ENCODE measurements around the gene DDIAS. TPM values are rescaled to one million over a fixed set of nuclear protein-coding genes. Genes with fewer than 3 reads are reported as not detected.

DDIAS gene
- total and polyA plus RNA-seq, 10 of the 15 experiments (the other 5 are each of a cell fraction or from before 2014, with no cell fraction given): 6.9 to 27.8 (median 12.9) TPM

DNA sequence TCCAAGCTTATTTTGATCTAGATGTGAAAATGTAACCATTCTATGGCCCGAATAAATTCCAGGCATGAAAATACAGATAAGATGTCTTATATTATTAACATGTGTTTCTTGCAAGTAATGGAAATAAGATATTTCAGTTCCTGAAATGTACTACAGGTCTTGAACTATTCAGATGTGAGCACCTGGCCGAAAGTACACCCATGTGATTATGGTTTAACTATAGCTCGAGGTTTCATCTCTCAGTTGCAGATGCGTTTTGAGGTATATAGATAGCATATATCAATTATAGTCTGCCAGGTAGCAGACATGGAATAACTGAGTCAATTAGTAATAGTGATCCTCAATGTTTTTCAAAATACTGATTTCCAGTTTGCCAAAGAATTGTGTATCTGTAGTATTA is 68.3 kb downstream of the DDIAS start (continued):
- TF ChIP-seq BCL11A (IDR thresholded peaks at IDR 0.05; ENCODE audit: low read depth, low read length) (peak; percentile 85), SMAD1 (IDR thresholded peaks at IDR 0.05; ENCODE audit: low read depth, partially characterized antibody) (no peak), CREB1 (IDR thresholded peaks at IDR 0.05; ENCODE audit: low read depth) (0 out of 2 replicates have a peak, but pooled peaks have one; percentile 14), CHD1 (IDR thresholded peaks at IDR 0.05; ENCODE audit: low read depth, low read length) (no peak), ZNF384 (IDR thresholded peaks at IDR 0.05; ENCODE audit: borderline replicate concordance, low read depth, low read length) (peak; percentile 10; the same call in 1 of the 2 replicates), NR2F1 (conservative IDR thresholded peaks at IDR 0.05) (peak; percentile 89), IKZF2 (IDR thresholded peaks at IDR 0.05) (peak; percentile 83 to 89; a peak in 3 of 4 replicates), MTA3 (IDR thresholded peaks at IDR 0.05; ENCODE audit: borderline replicate concordance, low read length) (no peak; the same call in 1 of the 2 replicates), POU2F2 (IDR thresholded peaks at IDR 0.05; ENCODE audit: borderline replicate concordance, low read depth, low read length) (peak; percentile 80; the same call in 2 of the 3 replicates), ATF7 (IDR thresholded peaks at IDR 0.05; ENCODE audit: low read depth) (peak; percentile 92), JUND (IDR thresholded peaks at IDR 0.05; ENCODE audit: low read depth, low read length) (peak; percentile 40; the same call in 1 of the 2 replicates), MTA2 (IDR thresholded peaks at IDR 0.05; ENCODE audit: low read depth) (peak; percentile 96), CEBPB (IDR thresholded peaks at IDR 0.05; ENCODE audit: borderline replicate concordance in 1 of 2, low read depth in 2 of 2, low read length in 2 of 2) (0 out of 4 replicates have a peak, but pooled peaks of 1 of the 2 experiments have one; percentile 57), TCF3 (IDR thresholded peaks at IDR 0.05; ENCODE audit: borderline replicate concordance, insufficient read depth, low read depth, low read length) (peak; percentile 90; the same call in 1 of the 2 replicates), HCFC1 (IDR thresholded peaks at IDR 0.05; ENCODE audit: low read length) (no peak), IKZF1 (conservative IDR thresholded peaks at IDR 0.05) (peak; percentile 81), NR2C2 (IDR thresholded peaks at IDR 0.05; ENCODE audit: borderline replicate concordance, control insufficient read depth, insufficient read length, low read depth) (no peak), GATAD2B (conservative IDR thresholded peaks at IDR 0.05; ENCODE audit: low read depth) (no peak), BMI1 (IDR thresholded peaks at IDR 0.05; ENCODE audit: borderline replicate concordance) (peak; percentile 56; the same call in 1 of the 2 replicates), NFYB (IDR thresholded peaks at IDR 0.05; ENCODE audit: insufficient read depth, low read depth, low read length) (no peak), EGR1 (IDR thresholded peaks at IDR 0.05; ENCODE audit: borderline replicate concordance in 1 of 2, low read depth in 2 of 2, low read length in 2 of 2) (no peak), PAX5 (IDR thresholded peaks at IDR 0.05; ENCODE audit: borderline replicate concordance, low read depth, low read length) (peak; percentile 43; the same call in 1 of the 2 replicates), TBL1XR1 (IDR thresholded peaks at IDR 0.05; ENCODE audit: low read depth, low read length) (peak; percentile 90; the same call in 1 of the 2 replicates)
- TF ChIP-seq, protein P1, sequence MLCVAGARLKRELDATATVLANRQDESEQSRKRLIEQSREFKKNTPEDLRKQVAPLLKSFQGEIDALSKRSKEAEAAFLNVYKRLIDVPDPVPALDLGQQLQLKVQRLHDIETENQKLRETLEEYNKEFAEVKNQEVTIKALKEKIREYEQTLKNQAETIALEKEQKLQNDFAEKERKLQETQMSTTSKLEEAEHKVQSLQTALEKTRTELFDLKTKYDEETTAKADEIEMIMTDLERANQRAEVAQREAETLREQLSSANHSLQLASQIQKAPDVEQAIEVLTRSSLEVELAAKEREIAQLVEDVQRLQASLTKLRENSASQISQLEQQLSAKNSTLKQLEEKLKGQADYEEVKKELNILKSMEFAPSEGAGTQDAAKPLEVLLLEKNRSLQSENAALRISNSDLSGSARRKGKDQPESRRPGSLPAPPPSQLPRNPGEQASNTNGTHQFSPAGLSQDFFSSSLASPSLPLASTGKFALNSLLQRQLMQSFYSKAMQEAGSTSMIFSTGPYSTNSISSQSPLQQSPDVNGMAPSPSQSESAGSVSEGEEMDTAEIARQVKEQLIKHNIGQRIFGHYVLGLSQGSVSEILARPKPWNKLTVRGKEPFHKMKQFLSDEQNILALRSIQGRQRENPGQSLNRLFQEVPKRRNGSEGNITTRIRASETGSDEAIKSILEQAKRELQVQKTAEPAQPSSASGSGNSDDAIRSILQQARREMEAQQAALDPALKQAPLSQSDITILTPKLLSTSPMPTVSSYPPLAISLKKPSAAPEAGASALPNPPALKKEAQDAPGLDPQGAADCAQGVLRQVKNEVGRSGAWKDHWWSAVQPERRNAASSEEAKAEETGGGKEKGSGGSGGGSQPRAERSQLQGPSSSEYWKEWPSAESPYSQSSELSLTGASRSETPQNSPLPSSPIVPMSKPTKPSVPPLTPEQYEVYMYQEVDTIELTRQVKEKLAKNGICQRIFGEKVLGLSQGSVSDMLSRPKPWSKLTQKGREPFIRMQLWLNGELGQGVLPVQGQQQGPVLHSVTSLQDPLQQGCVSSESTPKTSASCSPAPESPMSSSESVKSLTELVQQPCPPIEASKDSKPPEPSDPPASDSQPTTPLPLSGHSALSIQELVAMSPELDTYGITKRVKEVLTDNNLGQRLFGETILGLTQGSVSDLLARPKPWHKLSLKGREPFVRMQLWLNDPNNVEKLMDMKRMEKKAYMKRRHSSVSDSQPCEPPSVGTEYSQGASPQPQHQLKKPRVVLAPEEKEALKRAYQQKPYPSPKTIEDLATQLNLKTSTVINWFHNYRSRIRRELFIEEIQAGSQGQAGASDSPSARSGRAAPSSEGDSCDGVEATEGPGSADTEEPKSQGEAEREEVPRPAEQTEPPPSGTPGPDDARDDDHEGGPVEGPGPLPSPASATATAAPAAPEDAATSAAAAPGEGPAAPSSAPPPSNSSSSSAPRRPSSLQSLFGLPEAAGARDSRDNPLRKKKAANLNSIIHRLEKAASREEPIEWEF (IDR thresholded peaks at IDR 0.05; ENCODE audit: insufficient replicate concordance, low read depth, low read length): peak; percentile 81
- TF ChIP-seq, protein P2, sequence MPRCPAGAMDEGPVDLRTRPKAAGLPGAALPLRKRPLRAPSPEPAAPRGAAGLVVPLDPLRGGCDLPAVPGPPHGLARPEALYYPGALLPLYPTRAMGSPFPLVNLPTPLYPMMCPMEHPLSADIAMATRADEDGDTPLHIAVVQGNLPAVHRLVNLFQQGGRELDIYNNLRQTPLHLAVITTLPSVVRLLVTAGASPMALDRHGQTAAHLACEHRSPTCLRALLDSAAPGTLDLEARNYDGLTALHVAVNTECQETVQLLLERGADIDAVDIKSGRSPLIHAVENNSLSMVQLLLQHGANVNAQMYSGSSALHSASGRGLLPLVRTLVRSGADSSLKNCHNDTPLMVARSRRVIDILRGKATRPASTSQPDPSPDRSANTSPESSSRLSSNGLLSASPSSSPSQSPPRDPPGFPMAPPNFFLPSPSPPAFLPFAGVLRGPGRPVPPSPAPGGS (IDR thresholded peaks at IDR 0.05; ENCODE audit: borderline replicate concordance, insufficient read depth, low read depth, low read length, poor library complexity, severe bottlenecking): peak; percentile 16
